Measurements from ENCODE around the gene MYO3B. TPM values are rescaled to one million over a fixed set of nuclear protein-coding genes. Genes with fewer than 3 reads are reported as not detected.

The MYO3B gene
- total RNA-seq, 1 experiment from 2014 or later: 0.63 TPM

GRCh38 chr2:170301626-170302025 is 123.7 kb downstream of the MYO3B start:
- no peak overlapping the region for H2AK5ac ChIP-seq (ENCODE audit: insufficient read length, low read length)
- no peak overlapping the region for H4K8ac ChIP-seq (replicated peaks; ENCODE audit: insufficient read length, low read depth, low read length)
- no peak overlapping the region for H2BK20ac ChIP-seq (ENCODE audit: low read depth, low read length, poor library complexity, severe bottlenecking)
- H3K27ac ChIP-seq (ENCODE audit: insufficient read length, low read depth, low read length): no peak overlapping the region
- no peak overlapping the region for H2BK12ac ChIP-seq (ENCODE audit: insufficient read length, low read depth, low read length)
- Mint-ChIP-seq H3K27ac (no peak overlapping the region), H3K4me1 (peaks cover 0 to 10% of the 10 kb centered on the region in 2 experiments; a peak in 3 of 4 replicates), H3K4me3 (no peak overlapping the region), H3K27me3 (ENCODE audit: low read depth) (no peaks in the 10 kb centered on the region), H3K36me3 (ENCODE audit: insufficient read depth in 1 of 3, low read depth in 3 of 3) (no peaks in the 10 kb centered on the region), H3K9me3 (no peaks in the 10 kb centered on the region)
- H3K56ac ChIP-seq (ENCODE audit: insufficient read length, low read depth, low read length): no peak overlapping the region
- H2BK15ac ChIP-seq (ENCODE audit: low read depth, low read length): no peak overlapping the region
- H3K18ac ChIP-seq (ENCODE audit: insufficient read length, low read depth, low read length): no peak overlapping the region
- no peak overlapping the region for H2AFZ ChIP-seq (ENCODE audit: low read length)
- no peak overlapping the region for H3K4me2 ChIP-seq (ENCODE audit: insufficient read depth, insufficient read length, low read length)
- H4K91ac ChIP-seq (ENCODE audit: insufficient read length, low read depth, low read length): no peak overlapping the region
- H3K9me3 ChIP-seq (ENCODE audit: control insufficient read depth, low read depth, low read length): no peaks in the 10 kb centered on the region
- no peak overlapping the region for H3K14ac ChIP-seq (ENCODE audit: insufficient read depth, low read length)
- H4K5ac ChIP-seq (ENCODE audit: insufficient read length, low read depth, low read length): no peak overlapping the region
- no CpG with 5 or more reads among the region's 5 CpGs for WGBS (ENCODE audit: extremely low coverage, insufficient read length, low lambda C conversion rate)
- H3K23ac ChIP-seq (ENCODE audit: insufficient read length, low read depth, low read length): no peak overlapping the region
- no peaks in the 10 kb centered on the region for H3K27me3 ChIP-seq (ENCODE audit: insufficient read depth, low read length)
- no peaks in the 10 kb centered on the region for H3K79me1 ChIP-seq (ENCODE audit: insufficient read depth, low read depth, low read length, poor library complexity, severe bottlenecking)
- no peaks in the 10 kb centered on the region for H4K20me1 ChIP-seq (ENCODE audit: control insufficient read depth, insufficient read depth, insufficient read length)
- H2BK5ac ChIP-seq (ENCODE audit: insufficient read length, low read length): no peak overlapping the region
- no peak overlapping the region for H2BK120ac ChIP-seq (ENCODE audit: low read depth, low read length, poor library complexity, severe bottlenecking)
- H3K79me2 ChIP-seq (ENCODE audit: insufficient read depth, low read length): no peaks in the 10 kb centered on the region
- DNase-seq: no peak
- no peak overlapping the region for H3K4ac ChIP-seq (ENCODE audit: low read depth, low read length)
- H3K9ac ChIP-seq (ENCODE audit: extremely low read depth, insufficient read length, low read length): no peak overlapping the region
- TF ChIP-seq CTCF (conservative IDR thresholded peaks at IDR 0.05): no peak
- no peaks in the 10 kb centered on the region for H3K4me1 ChIP-seq (ENCODE audit: insufficient read depth, low read length)
- no peaks in the 10 kb centered on the region for H3K23me2 ChIP-seq (ENCODE audit: insufficient read length, low read depth, low read length, poor library complexity, severe bottlenecking)
- no peak overlapping the region for H3T11ph ChIP-seq (ENCODE audit: low read length)

Data from H9 (cell line).